ENCODE measurements around the gene HCN2. TPM values are rescaled to one million over a fixed set of nuclear protein-coding genes. Genes with fewer than 3 reads are reported as not detected.
"Not testable (repeated sequence)": the region's sequence is repeated elsewhere in the genome, so short reads cannot be mapped to it uniquely, and the experiment has no call there.

Gene HCN2
- total and polyA plus RNA-seq, 7 donors: 0.04 to 0.13 (median 0.07) TPM; not detected in 3

DNA sequence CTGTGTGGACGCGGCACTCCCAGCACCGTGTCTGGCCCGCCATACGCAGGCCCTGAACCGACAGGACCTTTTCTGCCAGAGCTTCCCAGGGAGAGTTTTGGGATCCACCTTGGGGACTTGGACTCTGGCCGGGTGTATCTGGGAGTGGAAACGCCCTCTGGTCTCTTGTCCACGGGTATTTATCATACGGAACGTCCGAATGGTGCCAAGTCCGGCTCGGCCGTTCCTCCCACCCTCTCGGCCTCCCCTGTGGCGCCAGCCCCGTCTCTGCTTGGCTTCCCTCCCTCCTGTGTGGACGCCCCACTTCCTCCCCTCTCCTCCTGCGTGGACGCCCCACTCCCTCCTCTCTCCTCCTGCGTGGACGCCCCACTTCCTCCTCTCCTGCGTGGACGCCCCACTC lies 12.1 kb downstream of the HCN2 start:
- Histone ChIP-seq H3K27me3 (ENCODE audit: insufficient read depth in 3 of 3, low read length in 2 of 3) (peaks cover 0 to 5% (median 2%) of the 10 kb centered on the region in 3 donors), H3K27ac (no peak overlapping the region), H3K4me3 (no peak overlapping the region), H3K36me3 (ENCODE audit: insufficient read depth in 1 of 2, low read depth in 1 of 2) (no peaks in the 10 kb centered on the region), H3K9me3 (no peaks in the 10 kb centered on the region), H3K4me1 (no peaks in the 10 kb centered on the region)
- DNase-seq (no peak), ATAC-seq (no peak)
- TF ChIP-seq, protein P1, sequence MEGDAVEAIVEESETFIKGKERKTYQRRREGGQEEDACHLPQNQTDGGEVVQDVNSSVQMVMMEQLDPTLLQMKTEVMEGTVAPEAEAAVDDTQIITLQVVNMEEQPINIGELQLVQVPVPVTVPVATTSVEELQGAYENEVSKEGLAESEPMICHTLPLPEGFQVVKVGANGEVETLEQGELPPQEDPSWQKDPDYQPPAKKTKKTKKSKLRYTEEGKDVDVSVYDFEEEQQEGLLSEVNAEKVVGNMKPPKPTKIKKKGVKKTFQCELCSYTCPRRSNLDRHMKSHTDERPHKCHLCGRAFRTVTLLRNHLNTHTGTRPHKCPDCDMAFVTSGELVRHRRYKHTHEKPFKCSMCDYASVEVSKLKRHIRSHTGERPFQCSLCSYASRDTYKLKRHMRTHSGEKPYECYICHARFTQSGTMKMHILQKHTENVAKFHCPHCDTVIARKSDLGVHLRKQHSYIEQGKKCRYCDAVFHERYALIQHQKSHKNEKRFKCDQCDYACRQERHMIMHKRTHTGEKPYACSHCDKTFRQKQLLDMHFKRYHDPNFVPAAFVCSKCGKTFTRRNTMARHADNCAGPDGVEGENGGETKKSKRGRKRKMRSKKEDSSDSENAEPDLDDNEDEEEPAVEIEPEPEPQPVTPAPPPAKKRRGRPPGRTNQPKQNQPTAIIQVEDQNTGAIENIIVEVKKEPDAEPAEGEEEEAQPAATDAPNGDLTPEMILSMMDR (IDR thresholded peaks at IDR 0.05): no peak
- intact Hi-C loops (cut with DNase I): no loop called here
- 67 to 82% (median 74%) methylated on average over 25 of the region's 25 CpGs for WGBS, 3 donors

DNA sequence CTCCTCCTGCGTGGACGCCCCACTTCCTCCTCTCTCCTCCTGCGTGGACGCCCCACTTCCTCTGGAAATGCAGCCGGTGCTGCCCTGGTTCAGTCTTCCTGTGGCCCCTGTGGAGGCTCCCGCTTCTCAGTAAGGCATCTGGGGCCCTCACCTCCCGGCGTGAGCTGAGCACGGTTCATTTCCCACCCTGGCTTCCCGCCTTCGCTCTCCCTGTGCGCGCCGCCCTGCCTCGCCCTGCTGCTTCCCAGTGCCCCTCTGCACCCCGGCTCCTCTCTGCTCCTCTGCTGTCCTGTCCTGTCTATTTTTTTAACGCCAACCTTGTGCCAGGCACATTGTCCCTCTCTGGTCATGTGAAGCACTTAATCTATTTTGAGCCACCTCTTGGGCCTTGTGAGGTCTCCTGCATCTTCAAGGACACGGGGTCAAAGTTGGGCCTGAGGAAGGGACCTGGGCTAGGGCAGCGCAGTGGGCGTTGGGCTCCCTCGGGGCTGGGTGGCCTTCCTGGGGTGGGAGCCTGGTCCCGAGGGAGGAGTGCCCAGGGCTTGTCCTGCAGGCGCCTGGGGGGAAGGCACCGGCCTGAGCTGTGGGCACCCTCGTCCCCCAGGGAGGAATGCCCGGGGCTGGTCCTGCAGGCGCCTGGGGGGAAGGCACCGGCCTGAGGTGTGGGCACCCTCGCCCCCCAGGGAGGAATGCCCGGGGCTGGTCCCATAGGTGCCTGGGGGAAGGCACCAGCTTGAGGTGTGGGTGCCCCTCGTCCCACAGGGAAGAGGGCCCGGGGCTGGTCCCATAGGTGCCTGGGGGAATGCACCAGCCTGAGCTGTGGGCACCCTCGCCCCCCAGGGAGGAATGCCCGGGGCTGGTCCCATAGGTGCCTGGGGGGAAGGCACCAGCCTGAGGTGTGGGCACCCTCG lies 13.0 kb downstream of the HCN2 start:
- Histone ChIP-seq H3K27me3 (ENCODE audit: insufficient read depth in 3 of 3, low read length in 2 of 3) (peaks cover 0 to under 1% (median 0%) of the 10 kb centered on the region in 3 donors), H3K9me3 (no peaks in the 10 kb centered on the region), H3K4me3 (no peak overlapping the region), H3K27ac (no peak overlapping the region), H3K4me1 (no peaks in the 10 kb centered on the region), H3K36me3 (ENCODE audit: insufficient read depth in 1 of 2, low read depth in 1 of 2) (no peaks in the 10 kb centered on the region)
- ATAC-seq (no peak), DNase-seq (no peak)
- intact Hi-C loops (cut with DNase I): no loop called here
- TF ChIP-seq, protein P1 (IDR thresholded peaks at IDR 0.05): no peak
- WGBS, 3 donors: 76 to 86% (median 83%) methylated on average over 34 to 35 of the region's 35 CpGs

DNA sequence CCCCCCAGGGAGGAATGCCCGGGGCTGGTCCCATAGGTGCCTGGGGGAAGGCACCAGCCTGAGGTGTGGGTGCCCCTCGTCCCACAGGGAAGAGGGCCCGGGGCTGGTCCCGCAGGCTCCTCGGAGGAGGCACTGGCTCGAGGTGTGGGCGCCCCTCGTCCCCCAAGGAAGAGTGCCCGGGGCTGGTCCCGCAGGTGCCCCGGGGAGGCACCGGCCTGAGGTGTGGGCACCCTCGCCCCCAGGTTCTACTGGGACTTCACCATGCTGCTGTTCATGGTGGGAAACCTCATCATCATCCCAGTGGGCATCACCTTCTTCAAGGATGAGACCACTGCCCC lies 13.6 kb downstream of the HCN2 start:
- intact Hi-C loops (cut with DNase I); H3K27me3 ChIP-seq (ENCODE audit: insufficient read depth in 3 of 3, low read length in 2 of 3); H3K4me3 ChIP-seq; H3K9me3 ChIP-seq; H3K27ac ChIP-seq; H3K4me1 ChIP-seq; DNase-seq; ATAC-seq; H3K36me3 ChIP-seq (ENCODE audit: insufficient read depth in 1 of 2, low read depth in 1 of 2): not testable (repeated sequence)
- 90 to 94% (median 90%) methylated on average over 10 to 13 of the region's 13 CpGs for WGBS, 3 donors

DNA sequence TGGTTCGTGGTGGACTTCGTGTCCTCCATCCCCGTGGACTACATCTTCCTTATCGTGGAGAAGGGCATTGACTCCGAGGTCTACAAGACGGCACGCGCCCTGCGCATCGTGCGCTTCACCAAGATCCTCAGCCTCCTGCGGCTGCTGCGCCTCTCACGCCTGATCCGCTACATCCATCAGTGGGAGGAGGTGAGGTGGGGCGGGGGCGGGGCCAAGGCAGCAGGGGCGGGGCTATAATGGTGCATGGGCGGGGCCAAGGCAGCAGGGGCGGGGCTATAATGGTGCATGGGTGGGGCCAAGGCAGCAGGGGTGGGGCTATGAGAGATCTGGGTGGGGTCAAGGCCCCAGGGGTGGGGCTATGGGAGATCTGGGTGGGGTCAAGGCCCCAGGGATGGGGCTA lies 14.1 kb downstream of the HCN2 start:
- H3K9me3 ChIP-seq; H3K4me1 ChIP-seq; H3K27me3 ChIP-seq (ENCODE audit: insufficient read depth in 3 of 3, low read length in 2 of 3); H3K4me3 ChIP-seq; DNase-seq; H3K27ac ChIP-seq; H3K36me3 ChIP-seq (ENCODE audit: insufficient read depth in 1 of 2, low read depth in 1 of 2); intact Hi-C loops (cut with DNase I): not testable (repeated sequence)
- 87 to 93% (median 89%) methylated on average over 19 to 20 of the region's 20 CpGs for WGBS, 3 donors
- ATAC-seq: peak in 1 of 4 donors; percentile 58

DNA sequence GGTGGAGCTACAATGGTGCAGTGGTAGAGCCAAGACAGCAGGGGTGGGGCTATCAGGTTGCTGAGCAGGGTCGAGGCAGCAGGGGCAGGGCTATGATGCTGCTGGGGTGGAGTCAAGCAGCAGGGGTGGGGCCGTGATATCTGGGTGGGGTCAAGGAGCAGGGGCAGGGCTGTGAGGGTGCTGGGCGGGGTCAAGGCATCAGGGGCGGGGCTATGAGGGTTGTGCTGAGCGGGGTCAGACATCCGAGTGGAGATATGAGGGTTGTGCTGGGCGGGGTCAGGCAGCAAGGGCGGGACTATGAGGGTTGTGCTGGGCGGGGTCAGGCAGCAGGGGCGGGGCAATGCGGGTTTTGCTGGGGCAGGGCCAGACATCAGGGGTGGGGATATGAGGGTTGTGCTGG lies 14.7 kb downstream of the HCN2 start:
- DNase-seq (no peak), ATAC-seq (peak in 1 of 4 donors; percentile 43)
- no peaks in the 10 kb centered on the region for H3K9me3 ChIP-seq
- no peak overlapping the region for H3K27ac ChIP-seq
- no peak overlapping the region for H3K4me3 ChIP-seq
- 84 to 95% (median 86%) methylated on average over 4 to 11 of the region's 11 CpGs for WGBS, 3 donors
- intact Hi-C loops (cut with DNase I): no loop called here
- TF ChIP-seq, protein P1 (IDR thresholded peaks at IDR 0.05): no peak
- no peaks in the 10 kb centered on the region for H3K4me1 ChIP-seq
- H3K27me3 ChIP-seq (ENCODE audit: insufficient read depth in 3 of 3, low read length in 2 of 3): peaks cover 0 to 14% (median 0%) of the 10 kb centered on the region in 3 donors
- H3K36me3 ChIP-seq (ENCODE audit: insufficient read depth in 1 of 2, low read depth in 1 of 2): no peaks in the 10 kb centered on the region

DNA sequence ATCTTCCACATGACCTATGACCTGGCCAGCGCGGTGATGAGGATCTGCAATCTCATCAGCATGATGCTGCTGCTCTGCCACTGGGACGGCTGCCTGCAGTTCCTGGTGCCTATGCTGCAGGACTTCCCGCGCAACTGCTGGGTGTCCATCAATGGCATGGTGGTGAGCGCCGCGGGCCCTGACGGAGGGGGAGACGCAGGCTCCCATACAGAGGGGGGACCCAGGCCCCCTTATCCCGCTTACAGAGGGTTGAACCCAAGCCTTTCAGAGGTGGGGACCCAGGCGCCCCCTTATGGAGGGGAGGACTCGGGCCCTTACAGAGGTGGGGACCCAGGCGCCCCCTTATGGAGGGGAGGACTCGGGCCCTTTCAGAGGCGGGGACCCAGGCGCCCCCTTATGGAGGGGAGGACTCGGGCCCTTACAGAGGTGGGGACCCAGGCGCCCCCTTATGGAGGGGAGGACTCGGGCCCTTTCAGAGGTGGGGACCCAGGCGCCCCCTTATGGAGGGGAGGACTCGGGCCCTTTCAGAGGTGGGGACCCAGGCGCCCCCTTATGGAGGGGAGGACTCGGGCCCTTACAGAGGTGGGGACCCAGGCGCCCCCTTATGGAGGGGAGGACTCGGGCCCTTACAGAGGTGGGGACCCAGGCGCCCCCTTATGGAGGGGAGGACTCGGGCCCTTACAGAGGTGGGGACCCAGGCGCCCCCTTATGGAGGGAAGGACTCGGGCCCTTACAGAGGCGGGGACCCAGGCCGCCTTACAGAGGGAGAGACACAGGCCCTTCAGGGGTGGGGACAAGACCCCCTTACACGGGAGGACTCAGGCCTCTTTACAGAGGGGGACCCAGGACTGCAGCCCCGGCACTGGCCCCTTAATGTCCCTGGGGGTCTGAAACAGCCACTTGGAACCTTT lies 15.6 kb downstream of the HCN2 start:
- intact Hi-C loops (cut with DNase I): not testable (repeated sequence)

More for the DNA sequence above, 15.6 kb downstream of the HCN2 start:
- not testable (repeated sequence) for H3K27ac ChIP-seq; H3K36me3 ChIP-seq (ENCODE audit: insufficient read depth in 1 of 2, low read depth in 1 of 2); H3K4me3 ChIP-seq; H3K9me3 ChIP-seq; ATAC-seq; H3K4me1 ChIP-seq; DNase-seq
- peaks cover 0 to 20% (median 0%) of the 10 kb centered on the region in 3 donors for H3K27me3 ChIP-seq (ENCODE audit: insufficient read depth in 3 of 3, low read length in 2 of 3)
- 68 to 83% (median 80%) methylated on average over 21 to 34 of the region's 34 CpGs for WGBS, 3 donors
